GM21367 (cell line): ENCODE measurements around the gene TMEM150B.

Experiments
- ATAC-seq: cut with Tn5 transposase; IDR thresholded peaks from one replicate; pipeline ENCODE4 v1.9.1; 2021; ENCODE audit not compliant: unreplicated experiment

TMEM150B gene

GRCh38 chr19:55325172-55325571 lies at the start of gene TMEM150B:
TMEM150B (minus strand) TSS chr19:55325341; CDS start chr19:55321036, 4,305 bp downstream.
- no peak for ATAC-seq

GRCh38 chr19:55373993-55374757 lies 49.0 kb upstream of the TMEM150B start:
- ATAC-seq = no peak

- ATAC-seq = no peak
Measured at GRCh38 chr19:55373306-55373992, 48.3 kb upstream of the TMEM150B start.

- no peak for ATAC-seq
Measured at GRCh38 chr19:55372316-55373081, 47.4 kb upstream of the TMEM150B start.

- ATAC-seq = no peak
Measured at GRCh38 chr19:55370305-55370988, 45.3 kb upstream of the TMEM150B start, which contains the start of gene IL11. IL11 (minus strand) TSS chr19:55370463; CDS start chr19:55370310, 153 bp downstream.

- ATAC-seq = no peak
Measured at GRCh38 chr19:55369653-55370304, 44.6 kb upstream of the TMEM150B start.

GRCh38 chr19:55368701-55369563 lies 43.8 kb upstream of the TMEM150B start:
- ATAC-seq = no peak

- ATAC-seq = no peak
Measured at GRCh38 chr19:55368106-55368505, 43.0 kb upstream of the TMEM150B start.

- ATAC-seq = no peak
Measured at GRCh38 chr19:55366790-55367189, 41.6 kb upstream of the TMEM150B start.

- ATAC-seq = no peak
Measured at GRCh38 chr19:55365964-55366363, 40.8 kb upstream of the TMEM150B start.

- no peak for ATAC-seq
Measured at GRCh38 chr19:55365245-55365644, 40.1 kb upstream of the TMEM150B start.

GRCh38 chr19:55362990-55363716 lies 38.0 kb upstream of the TMEM150B start, which contains the start of gene GARIN5B:
GARIN5B (minus strand) TSS chr19:55363260; CDS start chr19:55363066, 194 bp downstream.
- no peak for ATAC-seq

- no peak for ATAC-seq
Measured at GRCh38 chr19:55362174-55362989, 37.2 kb upstream of the TMEM150B start.

- ATAC-seq = no peak
Measured at GRCh38 chr19:55360902-55361301, 35.8 kb upstream of the TMEM150B start.

GRCh38 chr19:55358943-55359908 lies 34.1 kb upstream of the TMEM150B start:
- ATAC-seq = no peak

GRCh38 chr19:55358493-55358892 lies 33.4 kb upstream of the TMEM150B start:
- ATAC-seq = no peak
